GM12878 (cell line): ENCODE measurements around the gene METRNL. TPM values are rescaled to one million over a fixed set of nuclear protein-coding genes. Genes with fewer than 3 reads are reported as not detected.

Experiments
- ATAC-seq: fragments of 200-7000 bp; cut with Tn5 transposase; 3 replicates; pipeline ENCODE4 v1.9.1; 2020; ENCODE audit warnings: mild to moderate bottlenecking, moderate library complexity
- BruUV-seq: library from RNA; stranded (reverse); fragments of 400-500 nt; replicated peaks from 2 replicates; lab custom pipeline; 2021; lab: Mats Ljungman, UMichigan
- CTCF ChIA-PET: fragments of 300-600 bp; sonication (Branson Sonifier 250); formaldehyde crosslinking; extraction: SDS; loops from one replicate; lab custom pipeline; 2021; ENCODE audit warnings: inconsistent platforms; lab: Yijun Ruan, JAX
- POLR2A ChIA-PET: fragments of 350-600 bp; formaldehyde crosslinking; extraction: SDS; loops from one replicate; lab custom pipeline; 2021; ENCODE audit warnings: inconsistent platforms; lab: Charles Lee
- RAD21 ChIA-PET: fragments of 300-600 bp; sonication (Branson Sonifier 250); formaldehyde crosslinking; loops from one replicate; lab custom pipeline; 2023; ENCODE audit warnings: antibody characterized with exemption; ENCODE audit not compliant: unreplicated experiment; lab: Charles Lee
- SMC1A ChIA-PET: fragments of 300-600 bp; sonication (Branson Sonifier 250); formaldehyde crosslinking; loops from one replicate; lab custom pipeline; 2023; ENCODE audit not compliant: unreplicated experiment, uncharacterized antibody; lab: Charles Lee
- DNase-seq: peaks from one replicate; pipeline ENCODE4 v3.0.0-alpha.2; 2011; ENCODE audit warnings: low read depth, low spot score
- FAIRE-seq: peaks from 3 replicates; lab custom pipeline; 2011; peaks lifted over from hg19 to GRCh38; lab: Jason Lieb, UNC
- H2AFZ ChIP-seq: 2 replicates; pipeline ENCODE4 v1.6.0; 2011; ENCODE audit warnings: low read depth, low read length, control low read depth; ENCODE audit not compliant: control insufficient read depth
- H3K27ac ChIP-seq: 2 replicates; pipeline ENCODE4 v1.5.1; 2011; ENCODE audit warnings: control low read depth; ENCODE audit not compliant: control insufficient read depth, insufficient read depth
- H3K27me3 ChIP-seq, 2 experiments: replicated peaks in 1 of 2; 2 replicates each; pipeline versions ENCODE4 v1.6.0 to v1.6.1; 2011; ENCODE audit warnings: low read length in 1 of 2; ENCODE audit not compliant: control insufficient read depth in 2 of 2, insufficient read depth in 2 of 2
- H3K36me3 ChIP-seq, 2 experiments: 2 replicates each; pipeline ENCODE4 v1.5.1; 2011; ENCODE audit warnings: low read length in 1 of 2; ENCODE audit not compliant: control insufficient read depth in 2 of 2, insufficient read depth in 2 of 2
- H3K4me1 ChIP-seq: 2 replicates; pipeline ENCODE4 v1.6.1; 2011; ENCODE audit warnings: mild to moderate bottlenecking, low read length, moderate library complexity, mixed read lengths; ENCODE audit not compliant: control insufficient read depth, insufficient read depth
- H3K4me2 ChIP-seq: 2 replicates; pipeline ENCODE4 v1.6.0; 2011; ENCODE audit warnings: control low read depth; ENCODE audit not compliant: control insufficient read depth, insufficient read depth
- H3K4me3 ChIP-seq: fragments of 200-600 bp; sonication (generic); 2 replicates; pipeline ENCODE4 v1.5.1; 2016
- H3K79me2 ChIP-seq: 2 replicates; pipeline ENCODE4 v1.6.0; 2011; ENCODE audit warnings: low read length; ENCODE audit not compliant: control insufficient read depth, insufficient read depth
- H3K9ac ChIP-seq: 2 replicates; pipeline ENCODE4 v1.8.0; 2011; ENCODE audit warnings: low read length, control low read depth, mixed read lengths; ENCODE audit not compliant: control insufficient read depth, insufficient read depth
- H3K9me3 ChIP-seq: replicated peaks from 3 replicates; pipeline ENCODE4 v1.5.1; 2011; ENCODE audit warnings: mild to moderate bottlenecking, low read length; ENCODE audit not compliant: control insufficient read depth, insufficient read depth
- H4K20me1 ChIP-seq: 2 replicates; pipeline ENCODE4 v1.6.0; 2011; ENCODE audit not compliant: control insufficient read depth, insufficient read depth
- HDAC6 ChIP-seq: fragments of 200-600 bp; sonication (generic); IDR thresholded peaks from one replicate; pipeline ENCODE4 v1.8.0; 2017; ENCODE audit warnings: antibody characterized with exemption; ENCODE audit not compliant: unreplicated experiment
- HDGF ChIP-seq: fragments of 450-650 bp; IDR thresholded peaks from 2 replicates; pipeline ENCODE4 v1.6.1; 2016; ENCODE audit warnings: antibody characterized with exemption
- NR2C2 ChIP-seq: IDR thresholded peaks from 2 replicates; pipeline ENCODE4 v1.6.1; 2011; ENCODE audit warnings: borderline replicate concordance, low read depth; ENCODE audit not compliant: control insufficient read depth, insufficient read length
- NRF1 ChIP-seq: conservative IDR thresholded peaks from 2 replicates; pipeline ENCODE4 v1.6.1; 2011; ENCODE audit warnings: mild to moderate bottlenecking, low read depth, low read length, improper control_type of control experiment
- TAF1 ChIP-seq: IDR thresholded peaks from 2 replicates; pipeline ENCODE4 v1.6.1; 2011; ENCODE audit warnings: mild to moderate bottlenecking, low read depth, low read length, borderline replicate concordance
- WRNIP1 ChIP-seq: IDR thresholded peaks from 2 replicates; pipeline ENCODE4 v1.6.1; 2011; ENCODE audit warnings: low read depth, low read length, improper control_type of control experiment, borderline replicate concordance
- WGBS: methylation state at CpG from one replicate; pipeline ENCODE4 v1.1.6; 2016; ENCODE audit warnings: low lambda C conversion rate; ENCODE audit not compliant: insufficient replicate concordance, insufficient coverage; ENCODE audit errors: missing lambda C conversion rate; 5-methylcytosine and 5-hydroxymethylcytosine counted together
- in situ Hi-C: fragments of 300-500 bp; cut with MboI; formaldehyde crosslinking; loops from 9 replicates; pipeline ENCODE4 v1.14.3; 2018; ENCODE audit warnings: mixed read lengths
- intact Hi-C: fragments of 100-400 bp; cut with micrococcal nuclease; formaldehyde crosslinking; loops from one replicate; pipeline ENCODE4 v1.14.2; 2022; ENCODE audit not compliant: unreplicated experiment
- polyA plus RNA-seq, 11 experiments: library from polyadenylated mRNA; depleted of rRNA in 4 of 11; unstranded in 6 of 11; stranded (reverse) in 5 of 11; fragments of >200 nt; fragmentation: Nextera tagmentation in 4 of 11; fragmentation: Illumina TruSeq in 1 of 11; extraction: Ambion mirVana in 4 of 11; extraction: Trizol in 1 of 11; gene quantifications; 1 replicate in 1 of 11; 2 replicates in 10 of 11; pipeline versions ENCODE4 v1.2.1 to v1.2.3, GENCODE V29; 2011 to 2016; ENCODE audit warnings: inconsistent platforms in 2 of 11, missing spikeins in 2 of 11, low read depth in 1 of 11
- total RNA-seq, 4 experiments: library from RNA; depleted of rRNA in 3 of 4; stranded (reverse); fragments of >200 nt in 3 of 4; fragmentation: Illumina TruSeq in 1 of 4; extraction: Trizol in 1 of 4; gene quantifications; 2 replicates each; pipeline versions ENCODE4 v1.2.1 to v1.2.3, GENCODE V29; 2013 to 2021
- TF ChIP-seq, protein P1 (sequence below): fragments of 450-650 bp; IDR thresholded peaks from 2 replicates; pipeline ENCODE4 v1.6.1; 2018; ENCODE audit warnings: borderline replicate concordance, mild to moderate bottlenecking; ENCODE audit not compliant: partially characterized antibody
- TF ChIP-seq, protein P2 (sequence below): fragments of 450-650 bp; IDR thresholded peaks from 2 replicates; pipeline ENCODE4 v1.6.1; 2017; ENCODE audit warnings: mild to moderate bottlenecking

METRNL gene
- total and polyA plus RNA-seq, 10 of the 15 experiments (the other 5 are each of a cell fraction or from before 2014, with no cell fraction given): 0.05 to 3.7 (median 0.48) TPM; not detected in 2

DNA sequence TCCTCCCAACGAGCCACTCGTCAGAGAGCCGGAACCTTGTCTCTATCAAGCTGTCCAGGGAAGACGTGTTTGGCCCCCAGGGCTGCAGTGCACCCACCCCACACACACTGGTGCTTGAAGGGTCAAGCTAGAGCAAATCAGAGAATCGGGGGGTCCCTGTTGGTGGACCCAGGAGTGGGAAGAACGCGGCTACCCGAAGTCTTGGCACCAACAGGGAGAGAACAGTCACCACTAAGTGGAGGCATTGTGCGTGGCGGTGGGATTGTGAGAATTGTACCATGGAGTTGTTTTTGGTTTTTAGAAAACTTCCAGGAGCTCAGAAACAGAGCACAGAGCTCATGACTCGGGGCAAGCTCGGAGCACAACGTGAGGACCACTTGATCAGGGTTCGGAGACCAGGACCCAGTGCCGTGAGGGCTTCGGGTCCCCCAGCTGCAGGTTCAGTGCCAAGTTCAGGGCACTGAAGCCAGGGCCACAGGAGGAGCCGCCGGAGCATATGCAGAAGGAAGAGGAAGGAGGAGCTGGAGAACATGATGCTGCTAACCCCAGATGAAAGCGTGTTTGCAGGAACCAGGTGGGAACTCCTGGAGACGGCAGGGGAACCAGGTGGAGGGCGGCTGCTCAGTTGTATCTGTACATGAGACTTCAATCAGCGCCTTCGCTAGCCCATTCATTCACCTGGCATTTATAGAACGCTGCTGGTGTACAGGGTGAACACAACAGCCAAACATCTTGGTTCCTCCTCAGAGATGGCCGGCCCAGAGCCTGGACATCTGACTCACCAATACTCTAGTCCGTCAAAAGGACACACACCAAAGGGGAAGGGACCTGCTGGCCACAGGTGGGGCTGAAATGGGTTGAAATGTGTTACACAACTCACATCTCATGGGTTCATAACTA lies 42.8 kb downstream of the METRNL start:
- POLR2A ChIA-PET: no interaction called here
- RAD21 ChIA-PET: interaction anchor here (0.6 kb wide), 1 partner anchor 113 kb away, joined by 5 read pairs; no protein-coding TSS in a partner anchor
- intact Hi-C loops: no loop called here
- Histone ChIP-seq H3K4me2 (no peak overlapping the region), H3K36me3 (no peaks in the 10 kb centered on the region), H3K9me3 (no peaks in the 10 kb centered on the region), H2AFZ (no peak overlapping the region), H4K20me1 (no peaks in the 10 kb centered on the region), H3K27ac (no peak overlapping the region), H3K4me1 (no peaks in the 10 kb centered on the region; the same call in 1 of the 2 replicates), H3K9ac (no peak overlapping the region), H3K4me3 (no peak overlapping the region), H3K79me2 (no peaks in the 10 kb centered on the region), H3K27me3 (peaks cover 4% of the 10 kb centered on the region in 2 experiments)
- CTCF ChIA-PET: no interaction called here
- BruUV-seq: no TSS peak
- ATAC-seq (no peak), FAIRE-seq (no peak), DNase-seq (no peak)
- TF ChIP-seq WRNIP1 (no peak), HDGF (no peak), HDAC6 (no peak), NR2C2 (no peak)
- SMC1A ChIA-PET: interaction anchor here (1.0 kb wide), 1 partner anchor 10 kb away, joined by 3 read pairs; no protein-coding TSS in a partner anchor
- in situ Hi-C loops: no loop called here
- WGBS: 65% methylated on average over 26 of the region's 26 CpGs

DNA sequence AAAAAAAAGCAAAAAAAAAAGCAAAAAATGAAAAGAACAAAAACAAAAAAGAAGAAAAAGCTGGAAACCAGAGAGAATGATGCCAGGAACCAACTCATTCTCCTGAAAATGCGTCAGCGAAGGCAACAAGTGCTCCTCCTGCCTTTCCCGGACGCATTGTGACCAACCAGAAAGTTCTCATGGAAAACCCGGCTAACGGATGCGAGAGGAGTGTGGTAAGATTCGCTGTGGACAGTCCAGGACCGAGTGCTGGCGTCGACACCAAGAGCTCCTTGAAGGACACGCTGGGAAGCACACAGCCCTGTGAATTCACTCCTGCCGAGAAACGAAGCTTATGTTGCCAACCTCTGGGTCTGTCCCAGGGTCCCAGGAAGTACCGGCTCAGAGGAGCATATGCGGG lies 43.4 kb downstream of the METRNL start:
- in situ Hi-C loops: no loop called here
- H3K9me3 ChIP-seq: no peaks in the 10 kb centered on the region
- no peak overlapping the region for H3K9ac ChIP-seq
- 72% methylated on average over 16 of the region's 16 CpGs for WGBS
- no peak for FAIRE-seq
- BruUV-seq: no TSS peak
- H3K4me2 ChIP-seq: no peak overlapping the region
- no peak for ATAC-seq
- intact Hi-C loops: no loop called here
- SMC1A ChIA-PET: interaction anchor here (1.0 kb wide), 1 partner anchor 9 kb away, joined by 3 read pairs; no protein-coding TSS in a partner anchor
- H2AFZ ChIP-seq: no peak overlapping the region
- H3K27me3 ChIP-seq: peaks cover 4% of the 10 kb centered on the region in 2 experiments
- no peaks in the 10 kb centered on the region for H3K36me3 ChIP-seq
- no peak overlapping the region for H3K4me3 ChIP-seq
- no peaks in the 10 kb centered on the region for H3K79me2 ChIP-seq
- no peaks in the 10 kb centered on the region for H4K20me1 ChIP-seq
- RAD21 ChIA-PET: interaction anchor here (0.6 kb wide), 1 partner anchor 113 kb away, joined by 5 read pairs; no protein-coding TSS in a partner anchor
- CTCF ChIA-PET: no interaction called here
- no peak for DNase-seq
- no peak overlapping the region for H3K27ac ChIP-seq
- POLR2A ChIA-PET: no interaction called here
- H3K4me1 ChIP-seq: no peaks in the 10 kb centered on the region; the same call in 1 of the 2 replicates
- no peak for TF ChIP-seq TAF1
- TF ChIP-seq, protein P1, sequence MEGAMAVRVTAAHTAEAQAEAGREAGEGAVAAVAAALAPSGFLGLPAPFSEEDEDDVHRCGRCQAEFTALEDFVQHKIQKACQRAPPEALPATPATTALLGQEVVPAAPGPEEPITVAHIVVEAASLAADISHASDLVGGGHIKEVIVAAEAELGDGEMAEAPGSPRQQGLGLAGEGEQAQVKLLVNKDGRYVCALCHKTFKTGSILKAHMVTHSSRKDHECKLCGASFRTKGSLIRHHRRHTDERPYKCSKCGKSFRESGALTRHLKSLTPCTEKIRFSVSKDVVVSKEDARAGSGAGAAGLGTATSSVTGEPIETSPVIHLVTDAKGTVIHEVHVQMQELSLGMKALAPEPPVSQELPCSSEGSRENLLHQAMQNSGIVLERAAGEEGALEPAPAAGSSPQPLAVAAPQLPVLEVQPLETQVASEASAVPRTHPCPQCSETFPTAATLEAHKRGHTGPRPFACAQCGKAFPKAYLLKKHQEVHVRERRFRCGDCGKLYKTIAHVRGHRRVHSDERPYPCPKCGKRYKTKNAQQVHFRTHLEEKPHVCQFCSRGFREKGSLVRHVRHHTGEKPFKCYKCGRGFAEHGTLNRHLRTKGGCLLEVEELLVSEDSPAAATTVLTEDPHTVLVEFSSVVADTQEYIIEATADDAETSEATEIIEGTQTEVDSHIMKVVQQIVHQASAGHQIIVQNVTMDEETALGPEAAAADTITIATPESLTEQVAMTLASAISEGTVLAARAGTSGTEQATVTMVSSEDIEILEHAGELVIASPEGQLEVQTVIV: no peak
- TF ChIP-seq, protein P2, sequence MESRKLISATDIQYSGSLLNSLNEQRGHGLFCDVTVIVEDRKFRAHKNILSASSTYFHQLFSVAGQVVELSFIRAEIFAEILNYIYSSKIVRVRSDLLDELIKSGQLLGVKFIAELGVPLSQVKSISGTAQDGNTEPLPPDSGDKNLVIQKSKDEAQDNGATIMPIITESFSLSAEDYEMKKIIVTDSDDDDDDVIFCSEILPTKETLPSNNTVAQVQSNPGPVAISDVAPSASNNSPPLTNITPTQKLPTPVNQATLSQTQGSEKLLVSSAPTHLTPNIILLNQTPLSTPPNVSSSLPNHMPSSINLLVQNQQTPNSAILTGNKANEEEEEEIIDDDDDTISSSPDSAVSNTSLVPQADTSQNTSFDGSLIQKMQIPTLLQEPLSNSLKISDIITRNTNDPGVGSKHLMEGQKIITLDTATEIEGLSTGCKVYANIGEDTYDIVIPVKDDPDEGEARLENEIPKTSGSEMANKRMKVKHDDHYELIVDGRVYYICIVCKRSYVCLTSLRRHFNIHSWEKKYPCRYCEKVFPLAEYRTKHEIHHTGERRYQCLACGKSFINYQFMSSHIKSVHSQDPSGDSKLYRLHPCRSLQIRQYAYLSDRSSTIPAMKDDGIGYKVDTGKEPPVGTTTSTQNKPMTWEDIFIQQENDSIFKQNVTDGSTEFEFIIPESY: no peak
- TF ChIP-seq NRF1: no peak
